Measurements from ENCODE around the gene AP2A2. TPM values are rescaled to one million over a fixed set of nuclear protein-coding genes. Genes with fewer than 3 reads are reported as not detected.

The AP2A2 gene
- total RNA-seq, 1 donor from 2014 or later, result 105 TPM

DNA sequence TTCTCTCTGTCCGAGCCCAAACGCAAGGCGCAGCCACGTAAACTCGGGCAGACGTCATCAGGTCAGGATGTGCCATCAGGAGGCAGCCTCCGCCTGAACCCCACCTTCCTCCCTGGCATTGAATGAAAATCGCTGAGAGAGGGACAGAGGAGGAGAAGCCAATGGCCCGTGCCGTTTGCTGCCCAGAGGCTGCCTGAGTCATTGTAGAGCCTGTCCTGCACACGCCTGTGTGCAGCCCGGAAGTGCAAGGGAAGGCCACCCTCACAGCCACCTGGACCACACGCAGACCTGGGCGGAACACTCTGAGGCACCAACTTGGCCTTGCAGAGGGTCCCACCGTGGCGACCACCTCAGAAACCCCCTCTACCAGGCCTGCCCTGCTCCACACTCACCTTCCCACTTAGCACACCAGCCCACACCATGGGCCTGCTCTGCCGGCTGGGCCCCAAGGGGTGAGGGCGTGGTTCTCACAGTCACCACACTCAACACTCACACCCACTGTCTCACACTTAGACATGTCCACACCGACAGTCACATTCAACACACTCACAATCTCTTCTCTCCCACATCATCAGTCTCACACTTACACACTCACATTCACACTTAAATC lies 24.1 kb upstream of the AP2A2 start:
- Histone ChIP-seq H3K27ac (ENCODE audit: low read depth, low read length) (no peak overlapping the region), H4K20me1 (ENCODE audit: insufficient read depth, low read length) (peaks cover 19% of the 10 kb centered on the region), H3K4me3 (ENCODE audit: insufficient read depth, low read depth, low read length) (no peak overlapping the region), H3K27me3 (ENCODE audit: insufficient read depth, low read length) (no peaks in the 10 kb centered on the region), H3K9me3 (ENCODE audit: insufficient read depth, low read depth, low read length) (no peaks in the 10 kb centered on the region), H3K9ac (ENCODE audit: low read length) (no peak overlapping the region), H3K4me1 (ENCODE audit: insufficient read depth, low read length) (no peaks in the 10 kb centered on the region), H3K4me2 (ENCODE audit: low read length) (no peak overlapping the region), H3K79me2 (ENCODE audit: insufficient read depth, low read length) (no peaks in the 10 kb centered on the region), H2AFZ (ENCODE audit: low read depth, low read length) (no peak overlapping the region), H3K36me3 (ENCODE audit: insufficient read depth, low read length) (peaks cover 13% of the 10 kb centered on the region)
- Mint-ChIP-seq H3K36me3 (ENCODE audit: low read depth, unreplicated experiment) (peaks cover 10% of the 10 kb centered on the region), H3K4me1 (ENCODE audit: low read depth, unreplicated experiment) (no peaks in the 10 kb centered on the region), H3K9me3 (ENCODE audit: unreplicated experiment) (no peaks in the 10 kb centered on the region), H3K27me3 (ENCODE audit: low read depth, unreplicated experiment) (no peaks in the 10 kb centered on the region), H3K4me3 (ENCODE audit: unreplicated experiment) (no peak overlapping the region), H3K27ac (ENCODE audit: unreplicated experiment) (no peak overlapping the region)
- FAIRE-seq (no peak), DNase-seq (ENCODE audit: low read depth) (no peak)
- no peak for TF ChIP-seq EZH2 (IDR thresholded peaks at IDR 0.05; ENCODE audit: insufficient read depth, low read length)
- TF ChIP-seq, protein P1, sequence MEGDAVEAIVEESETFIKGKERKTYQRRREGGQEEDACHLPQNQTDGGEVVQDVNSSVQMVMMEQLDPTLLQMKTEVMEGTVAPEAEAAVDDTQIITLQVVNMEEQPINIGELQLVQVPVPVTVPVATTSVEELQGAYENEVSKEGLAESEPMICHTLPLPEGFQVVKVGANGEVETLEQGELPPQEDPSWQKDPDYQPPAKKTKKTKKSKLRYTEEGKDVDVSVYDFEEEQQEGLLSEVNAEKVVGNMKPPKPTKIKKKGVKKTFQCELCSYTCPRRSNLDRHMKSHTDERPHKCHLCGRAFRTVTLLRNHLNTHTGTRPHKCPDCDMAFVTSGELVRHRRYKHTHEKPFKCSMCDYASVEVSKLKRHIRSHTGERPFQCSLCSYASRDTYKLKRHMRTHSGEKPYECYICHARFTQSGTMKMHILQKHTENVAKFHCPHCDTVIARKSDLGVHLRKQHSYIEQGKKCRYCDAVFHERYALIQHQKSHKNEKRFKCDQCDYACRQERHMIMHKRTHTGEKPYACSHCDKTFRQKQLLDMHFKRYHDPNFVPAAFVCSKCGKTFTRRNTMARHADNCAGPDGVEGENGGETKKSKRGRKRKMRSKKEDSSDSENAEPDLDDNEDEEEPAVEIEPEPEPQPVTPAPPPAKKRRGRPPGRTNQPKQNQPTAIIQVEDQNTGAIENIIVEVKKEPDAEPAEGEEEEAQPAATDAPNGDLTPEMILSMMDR (IDR thresholded peaks at IDR 0.05; ENCODE audit: insufficient read depth, low read depth, low read length), result no peak

DNA sequence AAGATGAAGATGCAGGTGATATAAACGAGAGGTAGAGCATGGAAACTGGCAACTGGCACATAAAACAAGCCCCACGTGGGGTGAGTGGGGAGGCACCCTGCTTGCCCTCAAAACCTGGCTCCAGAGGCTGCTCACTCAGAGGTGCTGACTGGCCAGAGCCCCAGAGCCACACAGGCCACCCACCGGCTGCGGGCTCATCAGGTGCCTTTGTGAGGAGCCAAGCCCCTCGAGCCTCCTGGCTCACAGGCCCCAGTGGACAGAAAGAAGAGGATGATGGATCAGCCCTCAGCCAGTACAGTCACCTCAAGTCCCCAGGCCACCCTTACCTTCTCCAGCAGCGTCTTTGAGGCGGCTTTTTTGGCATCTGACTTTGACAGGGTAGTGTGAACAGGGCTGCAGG lies 21.3 kb upstream of the AP2A2 start:
- Histone ChIP-seq H3K4me2 (ENCODE audit: low read length) (no peak overlapping the region), H3K79me2 (ENCODE audit: insufficient read depth, low read length) (peaks cover 20% of the 10 kb centered on the region), H2AFZ (ENCODE audit: low read depth, low read length) (no peak overlapping the region), H3K9me3 (ENCODE audit: insufficient read depth, low read depth, low read length) (no peaks in the 10 kb centered on the region), H3K27me3 (ENCODE audit: insufficient read depth, low read length) (no peaks in the 10 kb centered on the region), H3K36me3 (ENCODE audit: insufficient read depth, low read length) (peaks cover 13% of the 10 kb centered on the region), H3K4me1 (ENCODE audit: insufficient read depth, low read length) (no peaks in the 10 kb centered on the region), H3K4me3 (ENCODE audit: insufficient read depth, low read depth, low read length) (no peak overlapping the region), H4K20me1 (ENCODE audit: insufficient read depth, low read length) (peaks cover 30% of the 10 kb centered on the region), H3K9ac (ENCODE audit: low read length) (no peak overlapping the region), H3K27ac (ENCODE audit: low read depth, low read length) (no peak overlapping the region)
- FAIRE-seq, result no peak
- Mint-ChIP-seq H3K27me3 (ENCODE audit: low read depth, unreplicated experiment) (no peaks in the 10 kb centered on the region), H3K4me1 (ENCODE audit: low read depth, unreplicated experiment) (no peaks in the 10 kb centered on the region), H3K9me3 (ENCODE audit: unreplicated experiment) (no peaks in the 10 kb centered on the region), H3K27ac (ENCODE audit: unreplicated experiment) (no peak overlapping the region), H3K36me3 (ENCODE audit: low read depth, unreplicated experiment) (peaks cover 15% of the 10 kb centered on the region), H3K4me3 (ENCODE audit: unreplicated experiment) (no peak overlapping the region)
- TF ChIP-seq, protein P1 (IDR thresholded peaks at IDR 0.05; ENCODE audit: insufficient read depth, low read depth, low read length), result no peak
- TF ChIP-seq EZH2 (IDR thresholded peaks at IDR 0.05; ENCODE audit: insufficient read depth, low read length), result no peak
- no peak for DNase-seq (ENCODE audit: low read depth)

DNA sequence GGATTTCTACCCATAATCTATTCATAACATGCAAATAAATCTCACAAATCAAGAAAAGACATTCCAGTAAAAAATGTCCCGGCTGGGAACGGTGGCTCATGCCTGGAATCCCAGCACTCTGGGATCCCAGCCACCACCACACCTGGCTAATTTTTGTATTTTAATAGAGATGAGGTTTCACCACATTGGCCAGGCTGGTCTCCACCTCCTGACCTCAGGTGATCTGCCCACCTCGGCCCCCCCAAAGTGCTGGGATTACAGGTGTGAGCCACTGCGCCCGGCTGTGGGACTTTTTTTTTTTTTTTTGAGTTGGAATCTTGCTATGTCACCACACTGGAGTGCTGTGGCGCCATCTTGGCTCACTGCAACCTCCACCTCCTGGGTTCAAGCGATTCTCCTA lies 19.7 kb upstream of the AP2A2 start:
- no peak overlapping the region for H3K27ac ChIP-seq (ENCODE audit: low read depth, low read length)
- Mint-ChIP-seq H3K27me3 (ENCODE audit: low read depth, unreplicated experiment) (no peaks in the 10 kb centered on the region), H3K4me3 (ENCODE audit: unreplicated experiment) (no peak overlapping the region), H3K9me3 (ENCODE audit: unreplicated experiment) (no peaks in the 10 kb centered on the region), H3K36me3 (ENCODE audit: low read depth, unreplicated experiment) (peaks cover 15% of the 10 kb centered on the region), H3K4me1 (ENCODE audit: low read depth, unreplicated experiment) (peaks cover 4% of the 10 kb centered on the region), H3K27ac (ENCODE audit: unreplicated experiment) (no peak overlapping the region)
- H3K9ac ChIP-seq (ENCODE audit: low read length), result no peak overlapping the region
- H3K27me3 ChIP-seq (ENCODE audit: insufficient read depth, low read length), result no peaks in the 10 kb centered on the region
- H3K4me3 ChIP-seq (ENCODE audit: insufficient read depth, low read depth, low read length), result no peak overlapping the region
- no peak for FAIRE-seq
- no peaks in the 10 kb centered on the region for H3K9me3 ChIP-seq (ENCODE audit: insufficient read depth, low read depth, low read length)
- peaks cover 4% of the 10 kb centered on the region for H3K4me1 ChIP-seq (ENCODE audit: insufficient read depth, low read length)
- H3K4me2 ChIP-seq (ENCODE audit: low read length), result no peak overlapping the region
- peaks cover 35% of the 10 kb centered on the region for H4K20me1 ChIP-seq (ENCODE audit: insufficient read depth, low read length)
- no peak for DNase-seq (ENCODE audit: low read depth)
- peaks cover 32% of the 10 kb centered on the region for H3K79me2 ChIP-seq (ENCODE audit: insufficient read depth, low read length)
- no peak overlapping the region for H2AFZ ChIP-seq (ENCODE audit: low read depth, low read length)
- H3K36me3 ChIP-seq (ENCODE audit: insufficient read depth, low read length), result peaks cover 13% of the 10 kb centered on the region
- TF ChIP-seq, protein P1 (IDR thresholded peaks at IDR 0.05; ENCODE audit: insufficient read depth, low read depth, low read length), result no peak
- TF ChIP-seq EZH2 (IDR thresholded peaks at IDR 0.05; ENCODE audit: insufficient read depth, low read length), result no peak
